Uterus (tissue), 2 donors: ENCODE results near the gene TMEM54.

Source experiments
- POLR2A ChIP-seq, 2 donors: fragments of 450-650 bp; IDR thresholded peaks; one replicate each; pipeline ENCODE4 v1.6.1; 2016; ENCODE audit warnings: antibody characterized with exemption in 2 of 2, mild to moderate bottlenecking in 1 of 2, moderate library complexity in 1 of 2
- TF ChIP-seq, protein P1 (sequence below), 4 experiments: fragments of 200-600 bp in 2 of 4; fragments of 450-650 bp in 2 of 4; sonication (generic) in 2 of 4; IDR thresholded peaks; one replicate each; pipeline ENCODE4 v1.5.1; 2016 to 2019; ENCODE audit warnings: antibody characterized with exemption in 4 of 4, mild to moderate bottlenecking in 2 of 4, moderate library complexity in 1 of 4

DNA sequence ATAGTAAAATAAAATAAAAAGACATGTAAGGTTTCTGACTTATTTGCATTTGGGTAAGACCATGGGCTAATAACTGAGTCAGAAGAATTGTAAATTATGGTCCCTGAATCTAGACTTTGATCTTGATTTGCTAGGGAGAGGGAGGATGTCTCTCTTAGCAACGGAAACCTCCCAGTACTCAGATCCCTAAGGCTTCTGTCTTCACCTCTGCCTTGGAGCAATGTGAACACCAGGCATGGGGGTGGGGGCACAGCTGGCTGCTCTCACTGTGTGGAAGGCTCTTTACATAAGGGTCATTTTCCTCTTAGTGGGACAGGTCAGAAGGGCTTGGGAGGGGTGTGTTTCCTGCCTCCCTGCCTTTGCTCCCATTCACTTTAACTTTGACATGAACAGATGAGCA lies 17.0 kb upstream of the TMEM54 start:
- TF ChIP-seq, protein P1, sequence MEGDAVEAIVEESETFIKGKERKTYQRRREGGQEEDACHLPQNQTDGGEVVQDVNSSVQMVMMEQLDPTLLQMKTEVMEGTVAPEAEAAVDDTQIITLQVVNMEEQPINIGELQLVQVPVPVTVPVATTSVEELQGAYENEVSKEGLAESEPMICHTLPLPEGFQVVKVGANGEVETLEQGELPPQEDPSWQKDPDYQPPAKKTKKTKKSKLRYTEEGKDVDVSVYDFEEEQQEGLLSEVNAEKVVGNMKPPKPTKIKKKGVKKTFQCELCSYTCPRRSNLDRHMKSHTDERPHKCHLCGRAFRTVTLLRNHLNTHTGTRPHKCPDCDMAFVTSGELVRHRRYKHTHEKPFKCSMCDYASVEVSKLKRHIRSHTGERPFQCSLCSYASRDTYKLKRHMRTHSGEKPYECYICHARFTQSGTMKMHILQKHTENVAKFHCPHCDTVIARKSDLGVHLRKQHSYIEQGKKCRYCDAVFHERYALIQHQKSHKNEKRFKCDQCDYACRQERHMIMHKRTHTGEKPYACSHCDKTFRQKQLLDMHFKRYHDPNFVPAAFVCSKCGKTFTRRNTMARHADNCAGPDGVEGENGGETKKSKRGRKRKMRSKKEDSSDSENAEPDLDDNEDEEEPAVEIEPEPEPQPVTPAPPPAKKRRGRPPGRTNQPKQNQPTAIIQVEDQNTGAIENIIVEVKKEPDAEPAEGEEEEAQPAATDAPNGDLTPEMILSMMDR (IDR thresholded peaks at IDR 0.05), result no peak
- TF ChIP-seq POLR2A (IDR thresholded peaks at IDR 0.05), result no peak
